Measurements from ENCODE around the gene HELB. TPM values are rescaled to one million over a fixed set of nuclear protein-coding genes. Genes with fewer than 3 reads are reported as not detected.

Gene HELB
- total RNA-seq, 1 experiment from 2014 or later = 10.0 TPM

DNA sequence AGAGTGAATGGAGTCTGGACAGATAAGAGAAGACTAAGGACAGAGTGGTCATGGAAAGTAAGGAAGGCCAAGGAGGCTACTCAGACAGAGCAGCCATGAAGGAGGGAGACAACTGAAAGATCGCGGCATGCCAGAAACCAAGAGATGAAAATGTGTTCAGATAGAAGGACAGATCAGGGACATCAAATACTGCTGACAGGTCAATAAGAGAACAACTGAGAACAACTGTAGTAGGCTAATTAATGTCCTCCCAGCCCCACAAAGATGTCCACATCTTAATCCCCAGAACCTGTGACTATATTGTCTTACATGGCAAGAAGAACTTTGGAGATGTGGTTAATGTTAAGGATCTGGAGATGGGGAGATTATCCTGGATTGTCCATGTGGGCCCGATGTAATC lies 15.0 kb upstream of the HELB start:
- Histone ChIP-seq H2AFZ (no peak overlapping the region), H4K20me1 (ENCODE audit: insufficient read depth) (no peaks in the 10 kb centered on the region), H3K4me2 (no peak overlapping the region), H3K4me1 (replicated peaks; ENCODE audit: insufficient read depth) (no peaks in the 10 kb centered on the region), H3F3A (ENCODE audit: insufficient read depth, low read depth) (no peaks in the 10 kb centered on the region), H3K27ac (no peak overlapping the region), H3K9me2 (ENCODE audit: insufficient read depth) (no peaks in the 10 kb centered on the region), H3K36me3 (ENCODE audit: low read depth) (no peaks in the 10 kb centered on the region), H3K4me3 (no peak overlapping the region), H3K79me2 (ENCODE audit: low read depth) (no peaks in the 10 kb centered on the region), H3K9me3 (ENCODE audit: insufficient read depth, low read depth) (no peaks in the 10 kb centered on the region), H3K27me3 (ENCODE audit: insufficient read depth, low read depth) (no peaks in the 10 kb centered on the region)
- DNase-seq = no peak
- ChIA-PET CTCF (no interaction called here), POLR2A (ENCODE audit: unreplicated experiment) (no interaction called here)
- no TSS peak for BruUV-seq (replicated peaks)
- TF ChIP-seq EZH2 (IDR thresholded peaks at IDR 0.05; ENCODE audit: low read depth) = no peak
- TF ChIP-seq, protein P1, sequence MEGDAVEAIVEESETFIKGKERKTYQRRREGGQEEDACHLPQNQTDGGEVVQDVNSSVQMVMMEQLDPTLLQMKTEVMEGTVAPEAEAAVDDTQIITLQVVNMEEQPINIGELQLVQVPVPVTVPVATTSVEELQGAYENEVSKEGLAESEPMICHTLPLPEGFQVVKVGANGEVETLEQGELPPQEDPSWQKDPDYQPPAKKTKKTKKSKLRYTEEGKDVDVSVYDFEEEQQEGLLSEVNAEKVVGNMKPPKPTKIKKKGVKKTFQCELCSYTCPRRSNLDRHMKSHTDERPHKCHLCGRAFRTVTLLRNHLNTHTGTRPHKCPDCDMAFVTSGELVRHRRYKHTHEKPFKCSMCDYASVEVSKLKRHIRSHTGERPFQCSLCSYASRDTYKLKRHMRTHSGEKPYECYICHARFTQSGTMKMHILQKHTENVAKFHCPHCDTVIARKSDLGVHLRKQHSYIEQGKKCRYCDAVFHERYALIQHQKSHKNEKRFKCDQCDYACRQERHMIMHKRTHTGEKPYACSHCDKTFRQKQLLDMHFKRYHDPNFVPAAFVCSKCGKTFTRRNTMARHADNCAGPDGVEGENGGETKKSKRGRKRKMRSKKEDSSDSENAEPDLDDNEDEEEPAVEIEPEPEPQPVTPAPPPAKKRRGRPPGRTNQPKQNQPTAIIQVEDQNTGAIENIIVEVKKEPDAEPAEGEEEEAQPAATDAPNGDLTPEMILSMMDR (conservative IDR thresholded peaks at IDR 0.05) = no peak
- intact Hi-C loops (cut with micrococcal nuclease; ENCODE audit: unreplicated experiment) = no loop called here

DNA sequence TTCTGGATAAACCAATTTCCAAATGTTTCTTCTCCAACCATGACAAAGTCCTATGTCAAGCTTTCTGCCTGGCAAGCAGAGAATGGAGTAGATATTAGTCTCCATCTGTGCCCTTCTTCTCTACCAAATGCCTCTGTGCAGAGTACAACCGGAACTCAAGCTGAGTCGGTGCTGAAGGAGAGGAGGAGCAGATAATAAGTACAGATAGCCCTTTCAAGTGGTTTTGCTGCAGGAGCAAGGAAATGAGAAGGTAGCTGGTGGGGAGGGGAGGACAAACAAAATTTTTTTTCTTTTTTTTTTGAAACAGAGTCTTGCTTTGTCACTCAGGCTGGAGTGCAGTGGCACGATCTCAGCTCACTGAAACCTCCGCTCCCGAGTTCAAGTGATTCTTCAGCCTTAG lies 14.2 kb upstream of the HELB start:
- POLR2A ChIA-PET (ENCODE audit: unreplicated experiment) = no interaction called here
- Histone ChIP-seq H3K4me2 (no peak overlapping the region), H3K4me1 (replicated peaks; ENCODE audit: insufficient read depth) (no peaks in the 10 kb centered on the region), H3K79me2 (ENCODE audit: low read depth) (no peaks in the 10 kb centered on the region), H3F3A (ENCODE audit: insufficient read depth, low read depth) (no peaks in the 10 kb centered on the region), H3K4me3 (no peak overlapping the region), H3K36me3 (ENCODE audit: low read depth) (no peaks in the 10 kb centered on the region), H3K27ac (no peak overlapping the region), H3K9me2 (ENCODE audit: insufficient read depth) (no peaks in the 10 kb centered on the region), H3K9me3 (ENCODE audit: insufficient read depth, low read depth) (no peaks in the 10 kb centered on the region), H2AFZ (no peak overlapping the region), H4K20me1 (ENCODE audit: insufficient read depth) (no peaks in the 10 kb centered on the region), H3K27me3 (ENCODE audit: insufficient read depth, low read depth) (no peaks in the 10 kb centered on the region)
- CTCF ChIA-PET = no interaction called here
- intact Hi-C loops (cut with micrococcal nuclease; ENCODE audit: unreplicated experiment) = no loop called here
- TF ChIP-seq, protein P1 (conservative IDR thresholded peaks at IDR 0.05) = no peak
- no peak for TF ChIP-seq EZH2 (IDR thresholded peaks at IDR 0.05; ENCODE audit: low read depth)
- DNase-seq = no peak
- no TSS peak for BruUV-seq (replicated peaks)

DNA sequence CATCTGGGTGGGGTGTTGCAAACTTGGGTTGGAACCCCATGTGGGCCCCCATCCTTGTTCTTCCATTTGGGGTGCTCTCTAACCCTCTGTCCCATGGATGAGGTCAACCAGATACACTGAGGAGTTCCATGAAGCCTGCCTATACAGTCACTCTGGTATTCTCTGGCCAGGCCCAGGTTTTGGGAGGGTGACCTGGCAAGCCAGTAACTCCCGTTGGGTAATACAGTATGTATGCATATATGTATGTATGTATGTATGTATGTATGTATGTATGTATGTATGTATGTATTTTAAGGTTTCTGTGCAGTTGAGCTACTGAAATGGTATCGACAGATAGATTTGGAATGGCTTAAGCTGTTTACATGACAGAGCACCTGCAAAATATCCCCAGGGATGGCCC lies 12.8 kb upstream of the HELB start:
- Histone ChIP-seq H3K36me3 (ENCODE audit: low read depth) (no peaks in the 10 kb centered on the region), H3K4me1 (replicated peaks; ENCODE audit: insufficient read depth) (no peaks in the 10 kb centered on the region), H3K9me2 (ENCODE audit: insufficient read depth) (no peaks in the 10 kb centered on the region), H3K4me2 (no peak overlapping the region), H3K79me2 (ENCODE audit: low read depth) (no peaks in the 10 kb centered on the region), H3K27me3 (ENCODE audit: insufficient read depth, low read depth) (no peaks in the 10 kb centered on the region), H2AFZ (no peak overlapping the region), H3K4me3 (no peak overlapping the region), H3K27ac (no peak overlapping the region), H4K20me1 (ENCODE audit: insufficient read depth) (no peaks in the 10 kb centered on the region), H3F3A (ENCODE audit: insufficient read depth, low read depth) (no peaks in the 10 kb centered on the region), H3K9me3 (ENCODE audit: insufficient read depth, low read depth) (no peaks in the 10 kb centered on the region; the same call in 1 of the 2 replicates)
- no peak for DNase-seq
- BruUV-seq (replicated peaks) = no TSS peak
- intact Hi-C loops (cut with micrococcal nuclease; ENCODE audit: unreplicated experiment) = no loop called here
- ChIA-PET POLR2A (ENCODE audit: unreplicated experiment) (no interaction called here), CTCF (no interaction called here)
- TF ChIP-seq, protein P1 (conservative IDR thresholded peaks at IDR 0.05) = no peak
- TF ChIP-seq EZH2 (IDR thresholded peaks at IDR 0.05; ENCODE audit: low read depth) = no peak
